ENCODE results near the gene TYSND1.

DNA sequence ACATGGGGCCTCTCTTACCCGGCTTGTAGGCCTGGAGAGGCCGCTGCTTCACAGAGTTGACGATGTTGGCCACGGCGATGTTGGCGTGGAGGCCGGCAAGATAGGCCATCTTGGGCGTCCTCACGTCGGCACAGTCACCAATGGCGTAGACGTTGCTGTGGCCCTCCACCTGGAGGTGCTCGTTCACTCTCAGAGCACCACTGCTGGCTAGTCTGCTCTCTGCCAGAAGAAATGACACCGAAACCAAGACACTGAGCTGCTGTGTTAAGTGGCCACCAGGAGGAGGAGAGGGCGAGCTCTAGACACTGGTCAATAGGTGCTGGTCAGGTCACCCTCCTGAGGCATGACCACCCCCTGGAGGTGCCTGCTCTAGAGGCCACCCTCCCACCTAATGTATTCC lies 31.6 kb downstream of the TYSND1 start:
- TF ChIP-seq, protein P1, sequence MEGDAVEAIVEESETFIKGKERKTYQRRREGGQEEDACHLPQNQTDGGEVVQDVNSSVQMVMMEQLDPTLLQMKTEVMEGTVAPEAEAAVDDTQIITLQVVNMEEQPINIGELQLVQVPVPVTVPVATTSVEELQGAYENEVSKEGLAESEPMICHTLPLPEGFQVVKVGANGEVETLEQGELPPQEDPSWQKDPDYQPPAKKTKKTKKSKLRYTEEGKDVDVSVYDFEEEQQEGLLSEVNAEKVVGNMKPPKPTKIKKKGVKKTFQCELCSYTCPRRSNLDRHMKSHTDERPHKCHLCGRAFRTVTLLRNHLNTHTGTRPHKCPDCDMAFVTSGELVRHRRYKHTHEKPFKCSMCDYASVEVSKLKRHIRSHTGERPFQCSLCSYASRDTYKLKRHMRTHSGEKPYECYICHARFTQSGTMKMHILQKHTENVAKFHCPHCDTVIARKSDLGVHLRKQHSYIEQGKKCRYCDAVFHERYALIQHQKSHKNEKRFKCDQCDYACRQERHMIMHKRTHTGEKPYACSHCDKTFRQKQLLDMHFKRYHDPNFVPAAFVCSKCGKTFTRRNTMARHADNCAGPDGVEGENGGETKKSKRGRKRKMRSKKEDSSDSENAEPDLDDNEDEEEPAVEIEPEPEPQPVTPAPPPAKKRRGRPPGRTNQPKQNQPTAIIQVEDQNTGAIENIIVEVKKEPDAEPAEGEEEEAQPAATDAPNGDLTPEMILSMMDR (conservative IDR thresholded peaks at IDR 0.05; ENCODE audit: low read depth, low read length): peak; percentile 37; the same call in 1 of the 2 replicates
- TF ChIP-seq EZH2phosphoT487 (IDR thresholded peaks at IDR 0.05; ENCODE audit: borderline replicate concordance, low read length): no peak

All from PC-3 (cell line).